ENCODE results near the gene DYNLRB1.

DYNLRB1 gene

GRCh38 chr20:34579191-34579978, 63.2 kb downstream of the DYNLRB1 start:
- DNase-seq (ENCODE audit: low spot score): peak; percentile 60

DNA sequence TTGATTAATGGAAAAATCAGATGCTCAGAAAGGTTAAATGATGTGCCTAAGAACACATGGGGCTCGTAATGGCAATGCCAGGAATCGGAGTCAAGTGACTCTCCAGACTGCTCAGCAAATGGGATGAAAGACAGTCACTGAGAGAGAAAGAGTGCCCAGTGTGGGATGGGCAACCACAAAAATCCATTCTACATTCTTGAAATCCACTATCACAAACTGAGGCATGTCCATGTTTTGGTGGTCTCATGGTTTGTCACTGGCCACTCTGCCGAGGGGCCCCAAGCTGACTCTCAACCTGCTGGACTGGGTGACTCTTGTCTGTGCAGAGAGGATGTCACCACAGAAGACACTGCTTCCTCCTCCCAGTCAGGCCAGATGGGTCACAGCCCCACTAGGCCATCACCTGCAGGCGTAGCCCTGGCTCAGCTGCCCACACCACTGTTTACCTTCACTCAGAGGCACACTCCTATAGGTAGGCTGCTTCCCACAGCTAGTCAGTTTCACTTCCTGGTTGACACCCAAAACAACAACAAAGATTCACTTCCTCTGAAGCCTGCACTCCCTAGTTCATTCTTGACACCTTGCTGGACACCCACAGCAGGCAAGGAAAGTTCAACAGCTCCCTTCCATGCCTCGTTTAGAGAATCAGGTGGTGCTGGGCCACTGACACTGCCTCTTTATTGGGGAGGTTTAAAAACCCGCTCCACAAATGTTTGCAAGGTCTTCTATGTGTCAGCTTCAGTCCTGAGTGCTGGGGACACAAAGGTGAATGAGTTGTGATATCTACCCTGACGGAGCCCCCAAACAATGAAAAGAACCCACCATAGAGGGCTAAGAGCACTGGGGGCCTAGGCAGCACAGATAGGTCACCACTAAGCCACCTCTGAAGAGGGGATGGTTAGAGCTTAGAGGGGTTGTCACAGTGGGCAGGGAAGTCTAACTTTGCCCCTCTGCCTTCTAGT, 64.0 kb downstream of the DYNLRB1 start:
- peak; percentile 27 for DNase-seq (ENCODE audit: low spot score)

DNA sequence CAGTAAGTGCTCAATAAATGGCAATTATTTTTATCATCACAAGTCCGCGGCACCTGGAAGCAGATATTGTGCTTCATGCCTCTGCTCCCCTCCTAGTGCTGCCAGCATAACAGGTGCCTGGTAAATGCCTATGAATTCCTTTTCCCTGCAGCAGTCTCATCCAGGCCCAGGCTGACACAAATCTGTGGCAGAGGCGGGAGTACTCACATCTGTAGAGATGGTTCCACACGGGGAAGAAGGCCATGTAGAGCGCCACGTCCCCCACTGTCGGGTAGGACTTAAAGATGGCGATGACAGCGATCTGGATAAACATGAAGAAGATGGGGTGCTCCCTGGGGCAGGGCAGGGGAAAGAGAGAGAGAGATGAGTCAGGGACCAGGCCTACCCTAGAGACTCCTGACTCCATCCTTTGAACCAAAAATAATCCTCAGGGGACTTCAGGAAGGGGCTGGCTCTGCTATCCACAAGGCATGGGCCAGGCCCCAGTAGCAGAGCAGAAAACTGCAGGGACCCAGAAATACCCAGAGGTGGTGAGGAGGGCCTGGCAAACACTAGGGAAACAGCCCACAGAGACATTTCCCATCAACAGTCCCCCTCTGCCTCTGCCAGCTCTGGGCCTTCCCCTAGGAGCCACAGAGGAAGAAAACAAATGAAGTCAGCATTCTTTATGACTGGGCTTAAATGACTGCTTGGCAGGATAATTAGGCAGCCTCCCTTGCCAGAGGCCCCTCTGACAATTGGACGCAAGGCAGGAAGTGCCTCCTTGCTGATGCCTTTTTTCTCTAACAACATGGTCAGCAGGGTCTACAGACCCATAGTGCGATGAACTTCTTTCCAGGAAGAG, 65.3 kb downstream of the DYNLRB1 start:
- peak; percentile 42 for DNase-seq (ENCODE audit: low spot score)

GRCh38 chr20:34582221-34582620, 66.0 kb downstream of the DYNLRB1 start:
- DNase-seq (ENCODE audit: low spot score): no peak

- no peak for DNase-seq (ENCODE audit: low spot score)
These were observed 66.7 kb downstream of the DYNLRB1 start for GRCh38 chr20:34582911-34583310.

- DNase-seq (ENCODE audit: low spot score): no peak
These were observed 67.3 kb downstream of the DYNLRB1 start for GRCh38 chr20:34583544-34583943.

- no peak for DNase-seq (ENCODE audit: low spot score)
These were observed 68.8 kb downstream of the DYNLRB1 start for GRCh38 chr20:34585019-34585418.

GRCh38 chr20:34586488-34587163, 70.4 kb downstream of the DYNLRB1 start:
- no peak for DNase-seq (ENCODE audit: low spot score)

All from hepatic stellate cell (primary cell).